Measurements from ENCODE around the gene PEG3. TPM values are rescaled to one million over a fixed set of nuclear protein-coding genes. Genes with fewer than 3 reads are reported as not detected.
"Not testable (repeated sequence)": the region's sequence is repeated elsewhere in the genome, so short reads cannot be mapped to it uniquely, and the experiment has no call there.

PEG3 gene
- total RNA-seq, 1 donor from 2014 or later, result not detected

DNA sequence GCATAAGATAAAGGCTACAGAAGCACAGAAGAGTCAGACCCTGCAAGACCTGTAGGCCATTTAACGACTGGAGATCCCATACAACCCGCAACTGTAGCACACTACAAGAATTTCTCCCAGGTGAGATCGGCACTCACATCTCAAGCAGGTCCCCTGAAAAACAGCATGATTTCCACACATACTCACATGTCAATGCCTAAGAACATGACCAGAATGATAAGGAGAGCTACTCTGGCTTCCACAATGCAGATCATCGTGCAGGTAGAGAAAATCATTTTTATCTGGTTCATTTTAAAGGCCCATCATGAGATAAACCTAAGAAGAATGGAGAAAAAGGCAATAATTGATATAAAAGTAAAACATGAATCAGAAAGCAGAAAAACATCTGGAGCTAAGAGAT, 17.5 kb upstream of the PEG3 start:
- Histone ChIP-seq H3K27ac (ENCODE audit: low read depth, low read length) (no peak overlapping the region), H2AFZ (ENCODE audit: low read depth, low read length) (no peak overlapping the region), H3K4me2 (ENCODE audit: low read length) (no peak overlapping the region), H3K36me3 (ENCODE audit: insufficient read depth, low read length) (no peaks in the 10 kb centered on the region), H3K4me1 (ENCODE audit: insufficient read depth, low read length) (no peaks in the 10 kb centered on the region), H3K27me3 (ENCODE audit: insufficient read depth, low read length) (no peaks in the 10 kb centered on the region), H3K79me2 (ENCODE audit: insufficient read depth, low read length) (no peaks in the 10 kb centered on the region), H3K9ac (ENCODE audit: low read length) (no peak overlapping the region), H4K20me1 (ENCODE audit: insufficient read depth, low read length) (no peaks in the 10 kb centered on the region), H3K4me3 (ENCODE audit: insufficient read depth, low read depth, low read length) (no peak overlapping the region), H3K9me3 (ENCODE audit: insufficient read depth, low read depth, low read length) (peaks cover 2% of the 10 kb centered on the region)
- no peak overlapping the region for H3K4me3 Mint-ChIP-seq (ENCODE audit: unreplicated experiment)
- DNase-seq (ENCODE audit: low read depth), result no peak
- H3K9me3 Mint-ChIP-seq (ENCODE audit: unreplicated experiment), result peaks cover 18% of the 10 kb centered on the region
- no peaks in the 10 kb centered on the region for H3K4me1 Mint-ChIP-seq (ENCODE audit: low read depth, unreplicated experiment)
- H3K27me3 Mint-ChIP-seq (ENCODE audit: low read depth, unreplicated experiment), result no peaks in the 10 kb centered on the region
- FAIRE-seq, result no peak
- no peaks in the 10 kb centered on the region for H3K36me3 Mint-ChIP-seq (ENCODE audit: low read depth, unreplicated experiment)
- TF ChIP-seq, protein P1, sequence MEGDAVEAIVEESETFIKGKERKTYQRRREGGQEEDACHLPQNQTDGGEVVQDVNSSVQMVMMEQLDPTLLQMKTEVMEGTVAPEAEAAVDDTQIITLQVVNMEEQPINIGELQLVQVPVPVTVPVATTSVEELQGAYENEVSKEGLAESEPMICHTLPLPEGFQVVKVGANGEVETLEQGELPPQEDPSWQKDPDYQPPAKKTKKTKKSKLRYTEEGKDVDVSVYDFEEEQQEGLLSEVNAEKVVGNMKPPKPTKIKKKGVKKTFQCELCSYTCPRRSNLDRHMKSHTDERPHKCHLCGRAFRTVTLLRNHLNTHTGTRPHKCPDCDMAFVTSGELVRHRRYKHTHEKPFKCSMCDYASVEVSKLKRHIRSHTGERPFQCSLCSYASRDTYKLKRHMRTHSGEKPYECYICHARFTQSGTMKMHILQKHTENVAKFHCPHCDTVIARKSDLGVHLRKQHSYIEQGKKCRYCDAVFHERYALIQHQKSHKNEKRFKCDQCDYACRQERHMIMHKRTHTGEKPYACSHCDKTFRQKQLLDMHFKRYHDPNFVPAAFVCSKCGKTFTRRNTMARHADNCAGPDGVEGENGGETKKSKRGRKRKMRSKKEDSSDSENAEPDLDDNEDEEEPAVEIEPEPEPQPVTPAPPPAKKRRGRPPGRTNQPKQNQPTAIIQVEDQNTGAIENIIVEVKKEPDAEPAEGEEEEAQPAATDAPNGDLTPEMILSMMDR (IDR thresholded peaks at IDR 0.05; ENCODE audit: insufficient read depth, low read depth, low read length), result no peak
- TF ChIP-seq EZH2 (IDR thresholded peaks at IDR 0.05; ENCODE audit: insufficient read depth, low read length), result no peak
- H3K27ac Mint-ChIP-seq (ENCODE audit: unreplicated experiment), result no peak overlapping the region

DNA sequence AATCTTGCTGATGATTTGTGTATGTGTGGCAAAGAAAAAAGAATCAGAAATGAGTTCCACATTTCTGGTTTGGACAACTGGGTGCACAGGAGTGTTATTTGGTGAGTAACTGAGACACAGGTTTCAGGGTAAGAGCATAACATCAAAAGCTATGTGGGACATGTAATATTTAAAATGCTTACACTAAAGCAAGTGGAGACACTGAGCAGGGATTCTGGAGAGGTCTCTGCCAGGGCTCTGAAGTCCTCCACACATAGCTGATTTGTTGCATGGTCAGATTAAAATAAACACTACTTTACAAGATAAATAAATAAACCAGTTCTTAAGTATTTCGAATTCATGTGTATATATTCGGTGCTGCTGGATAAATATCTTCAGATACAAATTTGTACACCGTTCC, 16.3 kb upstream of the PEG3 start:
- H3K4me1 Mint-ChIP-seq (ENCODE audit: low read depth, unreplicated experiment), result no peaks in the 10 kb centered on the region
- no peak overlapping the region for H3K27ac Mint-ChIP-seq (ENCODE audit: unreplicated experiment)
- H3K4me3 Mint-ChIP-seq (ENCODE audit: unreplicated experiment), result no peak overlapping the region
- H3K36me3 Mint-ChIP-seq (ENCODE audit: low read depth, unreplicated experiment), result no peaks in the 10 kb centered on the region
- Histone ChIP-seq H3K27me3 (ENCODE audit: insufficient read depth, low read length) (no peaks in the 10 kb centered on the region), H3K36me3 (ENCODE audit: insufficient read depth, low read length) (no peaks in the 10 kb centered on the region), H3K4me3 (ENCODE audit: insufficient read depth, low read depth, low read length) (no peak overlapping the region), H3K79me2 (ENCODE audit: insufficient read depth, low read length) (no peaks in the 10 kb centered on the region), H4K20me1 (ENCODE audit: insufficient read depth, low read length) (no peaks in the 10 kb centered on the region), H3K4me1 (ENCODE audit: insufficient read depth, low read length) (no peaks in the 10 kb centered on the region), H2AFZ (ENCODE audit: low read depth, low read length) (no peak overlapping the region), H3K9ac (ENCODE audit: low read length) (no peak overlapping the region), H3K27ac (ENCODE audit: low read depth, low read length) (no peak overlapping the region), H3K9me3 (ENCODE audit: insufficient read depth, low read depth, low read length) (peaks cover 2% of the 10 kb centered on the region), H3K4me2 (ENCODE audit: low read length) (no peak overlapping the region)
- no peak for DNase-seq (ENCODE audit: low read depth)
- FAIRE-seq, result no peak
- TF ChIP-seq, protein P1 (IDR thresholded peaks at IDR 0.05; ENCODE audit: insufficient read depth, low read depth, low read length), result no peak
- no peak for TF ChIP-seq EZH2 (IDR thresholded peaks at IDR 0.05; ENCODE audit: insufficient read depth, low read length)
- peaks cover 17% of the 10 kb centered on the region for H3K9me3 Mint-ChIP-seq (ENCODE audit: unreplicated experiment)
- H3K27me3 Mint-ChIP-seq (ENCODE audit: low read depth, unreplicated experiment), result no peaks in the 10 kb centered on the region

DNA sequence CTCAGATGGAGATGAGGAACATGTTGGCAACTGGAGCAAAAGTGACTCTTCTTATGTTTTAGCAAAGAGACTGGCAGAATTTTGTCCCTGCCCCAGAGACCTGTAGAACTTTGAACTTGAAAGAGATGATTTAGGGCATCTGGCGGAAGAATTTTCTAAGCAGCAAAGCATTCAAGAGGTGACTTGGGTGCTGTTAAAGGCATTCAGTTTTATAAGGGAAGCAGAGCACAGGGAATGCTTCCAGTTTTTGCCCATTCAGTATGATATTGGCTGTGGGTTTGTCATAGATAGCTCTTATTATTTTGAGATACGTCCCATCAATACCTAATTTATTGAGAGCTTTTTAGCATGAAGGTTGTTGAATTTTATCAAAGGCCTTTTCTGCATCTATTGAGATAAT, 11.8 kb upstream of the PEG3 start:
- not testable (repeated sequence) for H3K4me1 ChIP-seq (ENCODE audit: insufficient read depth, low read length); H3K4me1 Mint-ChIP-seq (ENCODE audit: low read depth, unreplicated experiment); H3K27ac ChIP-seq (ENCODE audit: low read depth, low read length); H3K9ac ChIP-seq (ENCODE audit: low read length); H3K36me3 Mint-ChIP-seq (ENCODE audit: low read depth, unreplicated experiment); H3K9me3 ChIP-seq (ENCODE audit: insufficient read depth, low read depth, low read length); H3K4me3 ChIP-seq (ENCODE audit: insufficient read depth, low read depth, low read length); H3K27me3 ChIP-seq (ENCODE audit: insufficient read depth, low read length); H4K20me1 ChIP-seq (ENCODE audit: insufficient read depth, low read length); DNase-seq (ENCODE audit: low read depth); H3K4me2 ChIP-seq (ENCODE audit: low read length); H2AFZ ChIP-seq (ENCODE audit: low read depth, low read length); FAIRE-seq; H3K27ac Mint-ChIP-seq (ENCODE audit: unreplicated experiment); H3K27me3 Mint-ChIP-seq (ENCODE audit: low read depth, unreplicated experiment); H3K36me3 ChIP-seq (ENCODE audit: insufficient read depth, low read length); H3K79me2 ChIP-seq (ENCODE audit: insufficient read depth, low read length); H3K4me3 Mint-ChIP-seq (ENCODE audit: unreplicated experiment)
- H3K9me3 Mint-ChIP-seq (ENCODE audit: unreplicated experiment), result peaks cover 23% of the 10 kb centered on the region

Measured in astrocyte (in vitro differentiated cells and primary cell).